GM21528 (cell line): ENCODE data around the gene CD9.
A peak's percentile ranks its signal among the peaks of the same experiment; 100 is the strongest.
"Not testable (repeated sequence)": the region's sequence is repeated elsewhere in the genome, so short reads cannot be mapped to it uniquely, and the experiment has no call there.

ENCODE experiments used
- ATAC-seq: cut with Tn5 transposase; IDR thresholded peaks from one replicate; pipeline ENCODE4 v1.9.1; 2021; ENCODE audit warnings: mild to moderate bottlenecking, moderate library complexity; ENCODE audit not compliant: unreplicated experiment, low FRiP score

CD9 gene, protein sequence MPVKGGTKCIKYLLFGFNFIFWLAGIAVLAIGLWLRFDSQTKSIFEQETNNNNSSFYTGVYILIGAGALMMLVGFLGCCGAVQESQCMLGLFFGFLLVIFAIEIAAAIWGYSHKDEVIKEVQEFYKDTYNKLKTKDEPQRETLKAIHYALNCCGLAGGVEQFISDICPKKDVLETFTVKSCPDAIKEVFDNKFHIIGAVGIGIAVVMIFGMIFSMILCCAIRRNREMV

GRCh38 chr12:6200256-6201212, at the start of gene CD9:
TSS of gene CD9 (plus strand) at chr12:6200400. CDS start at chr12:6200500, 100 bp downstream.
- no peak for ATAC-seq

DNA sequence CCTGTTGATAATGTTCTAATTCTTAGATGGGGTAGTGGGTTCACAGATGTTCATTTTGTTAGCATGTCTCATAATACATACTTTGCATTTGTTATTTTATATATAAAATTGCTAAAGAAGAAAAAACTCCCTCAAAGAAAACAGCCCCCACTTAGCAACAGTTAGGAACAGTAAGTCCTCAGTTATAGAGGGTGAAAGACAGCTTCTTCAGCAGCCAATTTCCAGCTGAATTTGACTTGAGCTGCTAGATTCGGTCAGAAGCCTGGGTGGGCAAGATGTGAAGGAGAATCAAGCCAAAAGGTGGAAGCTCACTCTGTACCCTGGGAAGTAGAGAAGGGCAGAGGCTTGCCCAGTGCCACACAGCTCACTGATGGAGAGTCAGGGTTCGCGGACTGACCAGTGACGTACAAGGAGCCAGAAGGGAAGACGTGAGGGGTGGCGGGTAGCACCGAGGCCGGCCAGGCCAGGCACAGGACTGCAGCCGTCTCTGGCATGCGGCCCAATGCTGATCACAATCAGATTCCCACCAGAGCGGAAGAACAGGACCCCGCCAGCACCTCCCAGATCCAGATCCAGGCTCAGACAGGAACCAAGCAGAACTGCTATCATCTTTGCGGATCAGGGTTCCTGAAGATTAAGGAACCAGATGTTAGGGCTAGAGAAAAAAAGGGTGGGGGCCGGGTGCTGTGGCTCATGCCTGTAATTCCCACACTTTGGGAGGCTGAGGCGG, 45.3 kb upstream of the CD9 start:
- no peak for ATAC-seq

GRCh38 chr12:6157482-6157881, 42.7 kb upstream of the CD9 start:
- no peak for ATAC-seq

DNA sequence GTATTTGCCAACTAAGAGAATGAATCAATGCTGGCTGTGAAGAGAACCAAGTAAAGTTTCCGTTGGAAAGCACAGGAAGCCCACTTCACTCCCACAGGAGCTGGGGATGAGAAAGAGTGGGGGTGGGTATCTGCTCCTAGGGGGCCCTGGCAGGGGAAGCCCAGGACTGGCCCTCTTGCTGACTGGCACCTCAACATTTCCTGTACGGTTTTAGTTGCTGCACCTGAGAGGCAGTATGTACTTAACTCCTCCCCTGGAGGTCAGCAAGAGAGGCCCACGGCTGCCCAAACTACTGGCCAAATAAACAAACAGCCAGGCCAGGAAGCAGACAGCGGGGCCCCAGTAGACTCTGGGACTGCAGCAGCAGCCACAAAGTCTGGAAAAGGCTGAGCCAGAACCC, 41.9 kb upstream of the CD9 start:
- ATAC-seq: no peak

DNA sequence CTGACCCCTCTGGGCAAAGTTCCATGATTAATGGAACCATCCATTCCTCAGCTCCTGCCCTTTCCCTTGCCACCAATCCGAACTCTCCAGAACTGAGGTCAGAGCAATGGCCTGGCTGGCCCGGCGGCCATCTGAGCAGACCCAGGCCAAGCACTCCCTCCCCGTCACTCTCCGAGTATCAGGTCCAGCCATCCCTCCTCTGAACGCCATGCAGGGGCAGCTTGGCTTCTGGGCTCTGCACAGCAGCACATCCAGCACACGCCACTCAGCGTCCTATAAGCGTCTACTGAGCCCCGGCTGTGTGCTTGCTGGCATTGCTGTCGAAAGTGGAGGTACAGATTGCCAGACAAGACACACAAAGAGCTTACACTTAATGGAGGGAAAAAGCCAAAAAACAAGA, 41.5 kb upstream of the CD9 start:
- ATAC-seq: no peak

- ATAC-seq: not testable (repeated sequence)
Observed at GRCh38 chr12:6159166-6160011, 40.8 kb upstream of the CD9 start.

DNA sequence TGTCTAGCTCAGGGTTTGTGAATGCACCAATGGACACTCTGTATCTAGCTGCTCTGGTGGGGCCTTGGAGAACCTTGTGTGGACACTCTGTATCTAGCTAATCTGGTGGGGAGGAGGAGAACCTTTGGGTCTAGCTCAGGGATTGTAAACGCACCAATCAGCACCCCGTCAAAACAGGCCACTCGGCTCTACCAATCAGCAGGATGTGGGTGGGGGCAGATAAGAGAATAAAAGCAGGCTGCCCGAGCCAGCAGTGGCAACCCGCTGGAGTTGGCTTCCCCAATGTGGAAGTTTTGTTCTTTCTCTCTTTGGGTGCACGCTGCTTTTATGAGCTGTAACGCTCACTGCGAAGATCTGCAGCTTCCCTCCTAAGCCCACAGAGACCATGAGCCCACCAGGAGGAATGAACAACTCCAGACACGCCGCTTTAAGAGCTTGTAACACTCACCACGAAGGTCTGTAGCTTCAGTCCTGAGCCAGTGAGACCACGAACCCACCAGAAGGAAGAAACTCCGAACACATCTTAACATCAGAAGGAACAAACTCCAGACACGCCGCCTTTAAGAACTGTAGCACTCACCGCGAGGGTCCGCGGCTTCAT, 40.1 kb upstream of the CD9 start:
- not testable (repeated sequence) for ATAC-seq

DNA sequence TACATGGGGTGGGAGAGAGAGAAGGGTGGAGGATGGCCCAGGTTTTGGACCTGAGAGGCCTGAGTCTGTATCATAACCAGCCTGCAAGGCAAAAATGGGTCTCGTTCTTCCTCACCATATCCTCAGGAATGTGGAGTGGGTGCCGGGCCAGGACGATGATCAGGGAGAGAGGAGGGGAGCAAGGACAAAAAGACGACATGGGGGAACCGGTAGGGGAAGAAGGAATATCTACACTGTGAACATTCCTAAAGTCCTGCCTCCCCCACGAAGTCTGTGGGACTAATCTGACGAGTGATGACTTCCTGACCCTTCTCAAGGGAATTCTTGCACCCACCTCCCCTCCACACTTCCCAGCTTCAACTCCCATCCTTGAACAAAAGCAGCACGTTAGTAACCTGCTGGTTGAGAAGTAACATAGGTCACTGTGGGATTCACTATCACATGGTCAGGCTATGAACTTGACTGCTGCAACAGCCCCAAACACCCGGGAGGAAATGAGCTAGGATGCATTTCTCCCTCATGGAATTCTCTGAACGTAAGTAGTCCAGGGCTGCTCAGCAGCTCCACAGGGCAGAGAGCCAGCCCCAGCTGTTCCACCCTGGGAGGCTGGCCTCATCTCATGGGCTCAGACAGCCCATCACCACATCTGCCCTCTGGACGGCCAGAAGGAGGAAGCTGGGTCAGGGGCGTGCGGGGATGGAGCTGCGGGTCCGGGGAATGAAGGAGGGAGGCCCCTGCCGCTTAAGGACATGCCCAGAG, 38.9 kb upstream of the CD9 start:
- no peak for ATAC-seq

DNA sequence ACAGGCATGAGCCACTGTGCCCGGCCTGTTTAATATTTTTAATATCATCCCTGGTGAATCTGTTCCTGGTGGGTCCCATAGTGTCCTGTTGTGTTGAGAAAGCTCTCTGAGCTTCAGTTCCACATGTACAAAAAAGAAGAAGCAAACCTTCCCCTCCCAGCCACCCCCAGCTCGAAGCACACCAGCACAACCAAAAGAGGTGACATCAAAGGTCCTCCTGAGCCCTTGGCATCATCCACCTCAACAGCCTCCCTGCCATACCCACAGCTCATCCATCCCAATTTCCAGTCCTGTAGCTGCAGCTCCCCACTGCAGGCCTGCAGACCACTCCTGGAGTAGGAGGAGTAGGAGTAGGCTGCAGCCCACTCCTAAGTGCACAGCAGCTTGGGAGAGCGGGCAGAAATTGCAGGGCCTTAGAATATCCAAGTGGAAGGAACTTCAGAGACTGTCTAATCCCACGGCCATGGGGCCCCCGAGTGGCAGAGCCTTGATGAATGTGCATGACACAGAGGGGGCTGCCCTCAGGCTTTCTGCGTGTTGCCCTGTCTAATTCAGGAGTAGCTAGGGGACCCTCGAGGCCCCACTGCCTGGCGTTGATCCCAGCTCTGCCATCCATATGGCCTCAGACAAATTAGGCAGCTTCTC, 36.7 kb upstream of the CD9 start:
- no peak for ATAC-seq

DNA sequence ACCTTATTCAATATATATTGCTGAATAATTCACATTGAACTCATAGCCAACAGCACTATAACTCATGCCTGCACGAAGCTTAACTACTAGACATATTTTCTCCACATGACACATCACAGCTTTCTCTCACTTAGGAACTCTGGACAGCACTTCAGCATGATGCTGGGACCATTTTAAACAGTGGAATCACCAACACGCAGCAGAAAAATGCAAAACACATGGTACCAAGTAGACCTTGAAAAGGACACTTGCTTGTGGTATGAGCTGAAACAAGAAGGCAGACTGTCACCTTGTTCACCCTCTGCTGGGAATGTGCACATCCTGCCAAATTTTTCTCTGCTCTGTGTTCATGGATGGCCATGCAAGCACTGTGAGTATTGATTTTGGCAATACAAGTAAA, 34.8 kb upstream of the CD9 start:
- no peak for ATAC-seq

DNA sequence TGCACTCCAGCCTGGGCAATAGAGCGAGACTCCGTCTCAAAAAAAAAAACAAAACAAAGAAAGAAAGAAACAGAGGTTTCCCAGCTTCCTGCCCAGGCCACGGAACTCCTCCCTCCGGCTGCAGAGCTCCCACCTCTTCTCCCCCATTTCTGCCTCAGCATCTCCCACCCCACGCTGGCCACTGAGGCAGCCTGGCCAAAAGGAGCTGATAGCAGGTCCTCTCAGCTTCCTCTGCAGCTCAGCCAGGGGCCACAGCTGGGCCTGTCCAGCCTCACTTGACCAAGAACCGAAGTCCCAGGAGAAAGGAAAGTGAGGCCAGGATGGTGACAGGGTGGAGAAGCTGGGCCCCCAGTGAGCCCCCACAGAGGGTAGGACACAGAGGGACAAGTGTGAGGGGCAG, 33.4 kb upstream of the CD9 start:
- ATAC-seq: peak; percentile 23

- ATAC-seq: peak; percentile 57
Observed at GRCh38 chr12:6167327-6168280, 32.6 kb upstream of the CD9 start.

DNA sequence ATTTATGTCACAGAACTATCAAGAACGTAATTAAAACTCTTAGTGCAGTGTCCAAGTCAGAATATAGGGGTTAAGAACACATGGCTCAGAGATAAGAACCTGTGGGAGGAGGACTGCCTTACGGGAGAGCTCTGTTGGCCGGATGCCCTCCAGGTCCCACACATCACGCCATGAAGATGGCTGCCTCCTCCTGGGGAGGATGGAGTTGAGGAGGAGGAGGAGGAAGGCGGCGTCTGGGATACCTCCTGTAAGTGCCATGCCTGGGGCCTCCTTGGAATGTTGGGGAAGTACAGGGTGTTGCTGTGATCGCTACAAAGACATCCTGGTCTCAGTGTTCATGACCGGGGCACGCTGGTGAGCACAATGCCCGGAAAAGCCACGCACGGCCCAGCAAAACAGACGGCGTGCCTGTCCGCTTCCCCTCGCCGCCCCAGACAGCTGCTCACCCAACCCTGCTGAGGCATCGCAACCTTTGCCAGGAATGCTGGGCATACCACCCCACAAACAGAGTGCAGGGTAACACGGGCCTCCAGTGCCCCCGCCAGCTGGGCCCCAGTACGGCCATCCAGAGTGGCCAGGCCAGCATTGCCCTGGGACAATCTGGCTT, 28.7 kb upstream of the CD9 start:
- ATAC-seq: no peak

DNA sequence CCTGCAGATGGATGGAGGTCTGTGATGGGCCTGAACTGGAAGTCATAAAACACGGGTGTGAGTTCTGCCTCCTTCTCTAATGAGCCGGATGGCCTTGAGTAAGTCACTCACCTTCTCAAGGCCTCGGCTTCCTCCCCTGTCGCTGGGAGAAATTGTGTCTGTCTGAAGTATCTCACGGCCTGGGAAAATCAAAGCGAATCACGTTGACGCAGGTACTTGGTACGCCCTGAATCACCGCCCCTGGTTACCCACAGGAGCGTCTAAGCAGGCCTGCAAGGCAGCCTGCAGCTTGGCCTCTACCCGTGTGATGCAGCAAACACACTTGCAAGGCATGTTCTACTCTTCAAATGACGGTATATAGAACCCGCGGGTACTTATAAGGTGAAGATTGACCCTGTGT, 28.1 kb upstream of the CD9 start:
- ATAC-seq: no peak

- no peak for ATAC-seq
Observed at GRCh38 chr12:6172862-6173261, 27.3 kb upstream of the CD9 start.

- no peak for ATAC-seq
Observed at GRCh38 chr12:6177642-6178358, 22.4 kb upstream of the CD9 start.
